GM12874 (cell line): ENCODE measurements around the gene SSBP2.

Experiments
- TF ChIP-seq, protein P1 (sequence below): IDR thresholded peaks from 2 replicates; pipeline ENCODE4 v1.5.1; 2011; ENCODE audit warnings: low read depth, mild to moderate bottlenecking, control low read depth, low read length, moderate library complexity; ENCODE audit not compliant: insufficient read depth

The SSBP2 gene

DNA sequence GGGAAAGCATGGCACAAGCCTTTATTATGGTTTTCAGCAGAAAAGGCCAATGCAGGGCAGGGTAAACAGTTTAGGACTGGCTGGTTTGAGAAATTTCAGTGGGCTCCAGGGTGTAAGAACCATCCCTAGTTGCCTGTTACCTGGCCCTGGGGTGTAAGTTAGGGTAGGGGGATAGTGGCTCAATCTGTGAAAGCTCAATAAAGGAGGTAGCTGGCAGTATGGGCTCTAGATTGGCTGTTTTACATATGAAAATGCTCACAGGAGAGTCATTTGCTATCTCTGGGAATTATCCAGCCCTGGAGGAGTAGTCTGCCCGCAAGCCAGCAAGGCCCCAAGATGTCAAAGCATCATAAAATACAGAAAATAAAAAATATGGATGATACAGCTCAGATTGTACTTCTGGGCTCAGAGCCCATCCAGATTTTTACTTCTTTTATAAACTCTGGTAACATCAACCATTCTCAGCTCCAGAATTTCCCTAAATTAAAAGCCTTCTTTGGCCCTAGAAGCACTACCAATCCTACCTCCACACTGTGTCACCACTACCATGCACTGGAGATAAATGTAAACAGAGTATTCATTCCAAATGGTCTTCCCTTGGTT is 31.1 kb downstream of the SSBP2 start:
- TF ChIP-seq, protein P1, sequence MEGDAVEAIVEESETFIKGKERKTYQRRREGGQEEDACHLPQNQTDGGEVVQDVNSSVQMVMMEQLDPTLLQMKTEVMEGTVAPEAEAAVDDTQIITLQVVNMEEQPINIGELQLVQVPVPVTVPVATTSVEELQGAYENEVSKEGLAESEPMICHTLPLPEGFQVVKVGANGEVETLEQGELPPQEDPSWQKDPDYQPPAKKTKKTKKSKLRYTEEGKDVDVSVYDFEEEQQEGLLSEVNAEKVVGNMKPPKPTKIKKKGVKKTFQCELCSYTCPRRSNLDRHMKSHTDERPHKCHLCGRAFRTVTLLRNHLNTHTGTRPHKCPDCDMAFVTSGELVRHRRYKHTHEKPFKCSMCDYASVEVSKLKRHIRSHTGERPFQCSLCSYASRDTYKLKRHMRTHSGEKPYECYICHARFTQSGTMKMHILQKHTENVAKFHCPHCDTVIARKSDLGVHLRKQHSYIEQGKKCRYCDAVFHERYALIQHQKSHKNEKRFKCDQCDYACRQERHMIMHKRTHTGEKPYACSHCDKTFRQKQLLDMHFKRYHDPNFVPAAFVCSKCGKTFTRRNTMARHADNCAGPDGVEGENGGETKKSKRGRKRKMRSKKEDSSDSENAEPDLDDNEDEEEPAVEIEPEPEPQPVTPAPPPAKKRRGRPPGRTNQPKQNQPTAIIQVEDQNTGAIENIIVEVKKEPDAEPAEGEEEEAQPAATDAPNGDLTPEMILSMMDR: no peak

DNA sequence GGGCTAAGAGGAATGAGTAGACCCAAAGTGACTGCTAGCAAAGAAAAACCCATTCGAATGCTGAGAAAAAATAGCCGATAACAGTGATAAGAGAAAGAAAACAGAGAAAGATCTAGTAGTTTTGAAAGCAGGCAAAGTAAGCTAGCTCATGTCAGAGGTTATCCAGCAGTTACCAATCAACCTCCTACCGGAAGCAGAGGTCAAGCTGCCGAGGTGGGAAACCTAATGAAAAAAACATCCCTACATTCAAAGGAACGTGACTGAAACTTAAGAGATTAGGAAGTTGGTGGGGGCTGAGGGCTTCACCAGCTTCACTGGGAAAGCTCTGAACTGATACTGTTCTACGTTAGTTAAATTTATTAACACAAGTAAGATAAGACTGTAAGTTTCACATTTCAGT is 32.6 kb downstream of the SSBP2 start:
- TF ChIP-seq, protein P1: no peak

DNA sequence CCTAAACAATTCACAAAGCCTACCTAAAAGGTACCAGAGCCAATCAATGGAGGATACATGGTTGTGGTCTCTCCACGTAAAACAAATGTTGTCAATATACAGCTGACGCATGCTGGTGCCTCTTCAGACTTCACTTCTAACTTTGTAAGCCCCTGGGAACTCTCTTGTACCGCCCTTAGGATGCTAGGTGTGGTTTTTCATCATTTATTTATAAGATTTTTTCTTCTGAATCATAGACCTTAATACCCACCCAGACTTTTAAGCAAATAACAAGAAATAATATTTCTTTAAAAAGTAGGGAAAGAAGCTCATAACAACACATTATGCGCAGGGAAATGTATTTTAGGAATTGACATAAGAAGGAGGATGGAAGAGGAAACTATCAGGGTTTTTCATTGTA is 33.0 kb downstream of the SSBP2 start:
- TF ChIP-seq, protein P1: no peak

DNA sequence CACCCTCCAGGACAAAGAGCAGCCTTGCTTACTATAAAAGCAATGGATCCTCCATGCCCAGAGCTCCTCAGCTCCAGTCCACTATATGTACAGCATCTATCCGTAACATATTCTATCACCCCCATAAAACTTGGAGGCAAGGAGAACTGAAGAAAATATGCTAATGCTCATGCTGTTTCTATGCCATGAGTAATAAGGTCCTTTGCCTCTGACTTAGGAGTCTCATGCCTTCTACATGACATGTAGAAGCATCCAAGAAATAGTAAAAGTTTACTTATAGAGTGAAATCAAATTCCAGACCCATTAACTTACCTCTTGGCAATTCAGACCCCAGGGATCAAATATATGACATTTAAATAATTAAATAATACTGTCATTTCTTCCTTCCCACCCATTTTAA is 33.7 kb downstream of the SSBP2 start:
- TF ChIP-seq, protein P1: no peak

DNA sequence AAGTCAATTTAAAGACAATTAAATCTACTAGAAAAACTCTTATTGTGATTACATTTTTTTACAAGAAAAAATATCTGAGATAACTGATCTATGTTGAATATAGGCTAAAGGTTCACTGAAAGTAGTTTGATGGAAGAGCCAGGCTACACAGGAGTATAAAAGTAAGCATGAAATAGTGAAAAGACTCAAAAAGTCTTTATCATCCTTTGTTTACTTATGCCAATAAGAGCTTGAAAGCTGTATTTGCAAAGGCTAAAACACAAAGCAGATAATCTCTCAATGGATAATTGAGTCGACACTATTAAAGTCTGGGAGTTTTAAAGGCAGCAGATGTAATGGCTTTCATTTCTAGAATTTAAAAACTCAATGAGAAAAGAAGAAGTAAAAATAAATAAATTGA is 42.0 kb downstream of the SSBP2 start:
- TF ChIP-seq, protein P1: no peak

DNA sequence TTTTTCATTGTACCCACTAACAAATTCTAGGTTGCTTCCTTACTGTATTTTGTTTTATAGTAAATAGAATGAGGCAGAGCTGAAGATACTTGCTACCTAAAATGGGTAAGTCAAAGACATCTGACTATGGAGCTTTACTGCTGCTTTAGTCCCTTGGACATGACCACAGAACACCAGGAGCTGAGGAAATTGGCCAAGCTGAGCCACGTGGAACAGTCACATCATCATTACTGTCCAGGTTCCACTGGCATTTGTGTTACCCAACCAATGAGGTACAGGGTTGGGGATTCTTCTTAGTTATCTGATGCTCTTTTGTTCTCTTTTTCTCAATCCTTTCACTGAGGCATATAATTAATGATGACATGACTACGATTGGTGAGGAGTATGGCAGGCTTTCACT is 47.1 kb downstream of the SSBP2 start:
- TF ChIP-seq, protein P1: no peak

DNA sequence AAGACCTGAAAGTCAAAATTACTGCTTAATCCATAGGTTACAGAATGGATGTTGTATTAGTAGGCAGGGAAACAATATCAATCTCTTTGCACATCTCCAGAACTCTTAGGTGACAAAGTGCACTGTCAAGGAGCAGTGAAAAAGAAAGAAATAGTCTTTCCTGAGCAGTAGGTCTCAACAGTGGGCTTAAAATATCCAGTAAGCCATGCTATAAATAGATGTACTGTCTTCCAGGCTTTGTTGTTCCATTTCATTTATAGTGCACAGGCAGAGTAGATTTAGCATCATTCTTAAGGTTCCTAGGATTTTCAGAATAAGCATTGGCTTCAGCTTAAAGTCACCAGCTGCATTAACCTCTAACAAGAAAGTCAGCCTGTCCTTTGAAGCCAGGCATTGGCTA is 50.7 kb downstream of the SSBP2 start:
- TF ChIP-seq, protein P1: no peak
